ENCODE data around the gene UGT1A10.

The UGT1A10 gene

DNA sequence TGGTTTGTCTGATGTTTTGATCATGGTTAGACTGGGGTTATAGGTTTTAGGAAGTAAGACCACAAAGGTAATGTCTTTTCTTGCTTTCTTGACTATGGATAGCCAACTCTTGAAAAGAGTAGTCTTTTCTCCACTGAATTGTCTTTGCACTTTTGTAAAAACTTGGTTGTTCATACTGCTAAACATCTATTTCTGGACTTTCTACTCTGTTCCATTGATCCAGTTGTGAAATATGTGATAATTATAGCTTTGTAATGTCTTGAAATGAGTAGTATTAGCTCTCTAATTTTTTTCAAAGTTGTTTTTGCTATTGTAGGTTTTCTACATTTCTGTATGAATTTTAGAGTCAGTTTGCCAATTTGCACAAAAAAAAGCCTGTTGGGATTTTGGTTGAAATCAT, 22.4 kb downstream of the UGT1A10 start:
- TF ChIP-seq, protein P1, sequence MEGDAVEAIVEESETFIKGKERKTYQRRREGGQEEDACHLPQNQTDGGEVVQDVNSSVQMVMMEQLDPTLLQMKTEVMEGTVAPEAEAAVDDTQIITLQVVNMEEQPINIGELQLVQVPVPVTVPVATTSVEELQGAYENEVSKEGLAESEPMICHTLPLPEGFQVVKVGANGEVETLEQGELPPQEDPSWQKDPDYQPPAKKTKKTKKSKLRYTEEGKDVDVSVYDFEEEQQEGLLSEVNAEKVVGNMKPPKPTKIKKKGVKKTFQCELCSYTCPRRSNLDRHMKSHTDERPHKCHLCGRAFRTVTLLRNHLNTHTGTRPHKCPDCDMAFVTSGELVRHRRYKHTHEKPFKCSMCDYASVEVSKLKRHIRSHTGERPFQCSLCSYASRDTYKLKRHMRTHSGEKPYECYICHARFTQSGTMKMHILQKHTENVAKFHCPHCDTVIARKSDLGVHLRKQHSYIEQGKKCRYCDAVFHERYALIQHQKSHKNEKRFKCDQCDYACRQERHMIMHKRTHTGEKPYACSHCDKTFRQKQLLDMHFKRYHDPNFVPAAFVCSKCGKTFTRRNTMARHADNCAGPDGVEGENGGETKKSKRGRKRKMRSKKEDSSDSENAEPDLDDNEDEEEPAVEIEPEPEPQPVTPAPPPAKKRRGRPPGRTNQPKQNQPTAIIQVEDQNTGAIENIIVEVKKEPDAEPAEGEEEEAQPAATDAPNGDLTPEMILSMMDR (conservative IDR thresholded peaks at IDR 0.05; ENCODE audit: low read length): no peak
- TF ChIP-seq EZH2phosphoT487 (IDR thresholded peaks at IDR 0.05; ENCODE audit: borderline replicate concordance): no peak
- Histone ChIP-seq H3K9me3 (ENCODE audit: insufficient read depth, low read depth, low read length) (no peaks in the 10 kb centered on the region), H3K9ac (ENCODE audit: low read depth, low read length, poor library complexity, severe bottlenecking) (no peak overlapping the region), H4K20me1 (ENCODE audit: insufficient read depth, low read length, poor library complexity, severe bottlenecking) (no peaks in the 10 kb centered on the region), H3K27me3 (ENCODE audit: insufficient read depth, low read length, poor library complexity, severe bottlenecking) (no peaks in the 10 kb centered on the region), H2AFZ (ENCODE audit: low read length) (no peak overlapping the region), H3K4me1 (ENCODE audit: insufficient read depth, low read length, poor library complexity, severe bottlenecking) (peaks cover 6% of the 10 kb centered on the region), H3K4me2 (ENCODE audit: low read depth, low read length, poor library complexity, severe bottlenecking) (no peak overlapping the region), H3K79me2 (ENCODE audit: insufficient read depth, low read length) (no peaks in the 10 kb centered on the region), H3F3A (ENCODE audit: low read depth) (no peaks in the 10 kb centered on the region), H3K9me2 (replicated peaks; ENCODE audit: low read depth, low read length) (no peaks in the 10 kb centered on the region), H3K36me3 (ENCODE audit: insufficient read depth, low read length) (no peaks in the 10 kb centered on the region), H3K4me3 (ENCODE audit: low read length, poor library complexity, severe bottlenecking) (no peak overlapping the region)

DNA sequence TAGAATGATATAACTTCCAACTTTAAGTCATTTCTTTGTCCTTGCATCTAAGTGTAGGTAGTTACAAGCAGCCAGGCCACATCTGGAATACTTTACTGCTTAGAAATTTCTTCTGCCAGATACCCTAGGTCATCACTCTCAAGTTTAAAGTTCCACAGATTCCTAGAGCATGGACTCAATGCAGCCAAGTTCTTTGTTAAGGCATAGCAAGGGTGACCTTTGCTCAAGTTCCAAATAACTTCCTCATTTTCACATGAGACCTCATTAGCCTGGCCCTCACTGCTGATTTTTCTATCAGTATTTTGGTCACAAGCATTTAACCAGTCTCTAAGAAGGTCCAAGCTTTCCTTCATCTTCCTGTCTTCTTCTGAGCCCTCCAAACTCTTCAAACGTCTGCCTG, 27.7 kb downstream of the UGT1A10 start:
- H3K27me3 ChIP-seq (ENCODE audit: insufficient read depth, low read length, poor library complexity, severe bottlenecking): no peaks in the 10 kb centered on the region
- H3K4me1 ChIP-seq (ENCODE audit: insufficient read depth, low read length, poor library complexity, severe bottlenecking): no peaks in the 10 kb centered on the region
- TF ChIP-seq EZH2phosphoT487 (IDR thresholded peaks at IDR 0.05; ENCODE audit: borderline replicate concordance): no peak
- TF ChIP-seq, protein P1 (conservative IDR thresholded peaks at IDR 0.05; ENCODE audit: low read length): no peak
- H3K79me2 ChIP-seq (ENCODE audit: insufficient read depth, low read length): no peaks in the 10 kb centered on the region
- H3F3A ChIP-seq (ENCODE audit: low read depth): no peaks in the 10 kb centered on the region
- no peak overlapping the region for H2AFZ ChIP-seq (ENCODE audit: low read length)
- no peaks in the 10 kb centered on the region for H3K9me3 ChIP-seq (ENCODE audit: insufficient read depth, low read depth, low read length)
- H3K9ac ChIP-seq (ENCODE audit: low read depth, low read length, poor library complexity, severe bottlenecking): no peak overlapping the region
- H3K4me2 ChIP-seq (ENCODE audit: low read depth, low read length, poor library complexity, severe bottlenecking): no peak overlapping the region
- H3K36me3 ChIP-seq (ENCODE audit: insufficient read depth, low read length): no peaks in the 10 kb centered on the region
- no peak overlapping the region for H3K4me3 ChIP-seq (ENCODE audit: low read length, poor library complexity, severe bottlenecking)
- H4K20me1 ChIP-seq (ENCODE audit: insufficient read depth, low read length, poor library complexity, severe bottlenecking): no peaks in the 10 kb centered on the region
- no peaks in the 10 kb centered on the region for H3K9me2 ChIP-seq (replicated peaks; ENCODE audit: low read depth, low read length)

DNA sequence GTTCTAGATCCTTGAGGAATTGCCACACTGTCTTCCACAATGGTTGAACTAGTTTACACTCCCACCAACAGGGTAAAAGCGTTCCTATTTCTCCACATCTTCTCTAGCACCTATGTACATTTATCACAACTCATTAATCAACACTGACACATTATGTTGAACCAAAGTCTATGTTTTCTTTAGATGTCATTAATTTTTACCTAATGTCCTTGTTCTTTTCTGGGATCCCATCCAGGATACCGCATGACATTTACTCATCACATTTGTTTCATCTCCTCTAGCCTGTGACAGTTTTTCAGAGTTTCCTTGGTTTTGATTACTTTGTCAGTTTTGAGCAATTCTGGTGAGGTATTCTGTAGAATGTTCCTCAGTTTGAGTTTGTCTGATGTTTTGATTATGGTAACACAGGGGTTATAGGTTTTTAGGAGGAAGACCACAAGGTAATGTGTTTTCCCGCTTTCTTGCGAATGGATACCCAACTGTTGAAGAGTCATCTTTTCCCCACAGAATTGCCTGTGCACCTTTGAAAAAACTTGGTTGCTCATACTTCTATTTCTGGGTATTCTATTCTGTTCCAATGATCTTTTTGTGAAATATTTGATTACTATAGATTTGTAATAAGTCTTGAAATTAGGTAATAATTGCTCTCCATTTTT, 32.5 kb downstream of the UGT1A10 start:
- Histone ChIP-seq H3K4me1 (ENCODE audit: insufficient read depth, low read length, poor library complexity, severe bottlenecking) (no peaks in the 10 kb centered on the region), H3K27me3 (ENCODE audit: insufficient read depth, low read length, poor library complexity, severe bottlenecking) (no peaks in the 10 kb centered on the region), H3K4me2 (ENCODE audit: low read depth, low read length, poor library complexity, severe bottlenecking) (no peak overlapping the region), H3K9me3 (ENCODE audit: insufficient read depth, low read depth, low read length) (no peaks in the 10 kb centered on the region), H3K36me3 (ENCODE audit: insufficient read depth, low read length) (no peaks in the 10 kb centered on the region), H4K20me1 (ENCODE audit: insufficient read depth, low read length, poor library complexity, severe bottlenecking) (no peaks in the 10 kb centered on the region), H3K9me2 (replicated peaks; ENCODE audit: low read depth, low read length) (no peaks in the 10 kb centered on the region), H3F3A (ENCODE audit: low read depth) (no peaks in the 10 kb centered on the region), H3K79me2 (ENCODE audit: insufficient read depth, low read length) (no peaks in the 10 kb centered on the region), H3K9ac (ENCODE audit: low read depth, low read length, poor library complexity, severe bottlenecking) (no peak overlapping the region), H2AFZ (ENCODE audit: low read length) (no peak overlapping the region), H3K4me3 (ENCODE audit: low read length, poor library complexity, severe bottlenecking) (no peak overlapping the region)
- TF ChIP-seq, protein P1 (conservative IDR thresholded peaks at IDR 0.05; ENCODE audit: low read length): no peak
- TF ChIP-seq EZH2phosphoT487 (IDR thresholded peaks at IDR 0.05; ENCODE audit: borderline replicate concordance): no peak

Data from Loucy (cell line).